Right lobe of liver (tissue), 4 donors: Measurements from ENCODE around the gene TBC1D23.

ENCODE experiments used
- CTCF ChIP-seq, 4 donors: fragments of 200-600 bp in 3 of 4; fragments of 450-650 bp in 1 of 4; IDR thresholded peaks; one replicate each; pipeline versions ENCODE4 v1.5.1 to v1.8.0; 2016 to 2022; ENCODE audit warnings: antibody characterized with exemption in 4 of 4, mild to moderate bottlenecking in 2 of 4
- POLR2A ChIP-seq: fragments of 450-650 bp; IDR thresholded peaks from one replicate; pipeline ENCODE4 v1.6.1; 2017; ENCODE audit warnings: antibody characterized with exemption, mild to moderate bottlenecking
- donor health status: DM: no; HTN: no; CAD: no.
- donor health status: DM: no; HTN: no; CAD: no.
- donor health status: DM: no; HTN: yes; CAD: no.

GRCh38 chr3:100310355-100310965, 49.7 kb downstream of the TBC1D23 start:
- TF ChIP-seq CTCF (IDR thresholded peaks at IDR 0.05): no peak
- no peak for TF ChIP-seq POLR2A
